GM21825 (cell line): ENCODE results near the gene ICAM2.
"Not testable (repeated sequence)": the region's sequence is repeated elsewhere in the genome, so short reads cannot be mapped to it uniquely, and the experiment has no call there.

ENCODE experiments used
- ATAC-seq: cut with Tn5 transposase; IDR thresholded peaks from one replicate; pipeline ENCODE4 v1.9.1; 2021; ENCODE audit warnings: mild to moderate bottlenecking, moderate library complexity; ENCODE audit not compliant: unreplicated experiment

The ICAM2 gene

DNA sequence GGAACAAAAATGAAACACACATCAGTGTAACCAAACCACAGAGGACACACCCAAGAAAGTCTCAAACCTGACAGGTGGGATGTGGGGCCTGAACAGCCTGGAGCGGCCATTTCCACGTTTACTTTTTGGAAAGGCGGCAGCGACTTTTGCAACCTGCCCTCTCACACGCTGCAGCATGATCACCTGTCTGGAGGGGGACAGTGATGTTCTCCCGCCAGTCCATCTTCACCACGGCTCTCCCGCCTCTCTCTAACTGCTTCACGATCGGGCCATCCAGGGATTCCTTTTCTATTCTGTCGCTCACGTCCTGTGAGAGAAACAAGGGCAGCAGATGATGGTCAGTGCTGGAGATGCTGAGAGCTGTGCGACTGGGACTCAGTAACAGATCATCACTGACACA lies 24.7 kb upstream of the ICAM2 start:
- ATAC-seq = no peak

DNA sequence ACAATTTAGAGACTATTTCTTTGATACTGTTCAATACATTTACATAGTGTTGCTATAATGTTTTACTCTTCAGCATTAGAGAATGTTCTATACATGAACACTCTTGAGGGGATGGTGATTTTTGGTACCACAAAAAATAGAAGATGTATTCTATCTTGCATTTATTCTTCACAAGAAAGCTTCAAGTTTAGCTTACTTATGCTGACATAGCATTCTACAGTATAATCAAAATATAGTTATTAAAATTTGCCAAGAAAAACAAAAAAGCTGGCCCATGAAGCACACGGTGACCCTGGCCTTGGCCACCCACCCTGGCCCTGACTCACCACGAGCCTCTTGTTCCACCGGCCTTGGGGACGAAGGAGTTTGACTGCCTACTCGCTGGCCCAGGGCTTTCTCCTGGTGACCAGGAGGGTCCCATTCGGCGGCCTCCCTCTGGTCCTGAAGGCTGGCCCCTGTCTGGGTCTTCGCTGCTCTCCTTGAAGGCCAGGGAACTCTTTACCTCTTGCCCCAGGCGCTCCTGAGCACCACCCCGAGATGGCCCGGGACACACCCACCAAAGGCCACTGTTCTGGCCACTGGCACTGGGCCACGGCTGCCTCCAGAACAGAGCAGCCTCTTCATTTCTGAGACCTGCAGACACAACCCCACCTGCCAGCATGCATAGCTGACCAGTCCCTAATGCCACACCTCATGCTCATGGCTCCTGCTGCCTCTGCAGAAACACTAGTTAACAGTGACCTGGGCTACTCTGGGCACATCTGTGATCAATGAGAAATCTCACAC lies 22.5 kb upstream of the ICAM2 start:
- ATAC-seq = no peak

DNA sequence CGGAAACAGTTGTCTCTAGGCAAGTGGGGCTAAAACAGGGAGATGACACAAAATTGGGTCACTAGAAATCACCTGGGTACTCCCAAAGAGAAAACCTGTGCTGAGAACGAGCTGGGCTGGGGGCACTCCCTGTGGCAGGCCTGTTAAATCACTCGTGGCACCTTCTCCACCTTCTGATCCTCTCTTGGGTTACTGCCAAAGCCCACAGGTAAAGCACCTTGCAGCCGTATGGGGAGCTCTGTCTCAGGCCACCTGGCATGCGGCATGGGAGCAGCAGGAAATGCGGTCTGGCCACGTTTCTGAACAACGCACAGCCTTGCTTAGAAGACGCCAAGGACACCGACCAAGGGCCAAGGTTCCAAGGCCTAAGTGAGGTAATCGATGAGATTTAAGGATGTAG lies 21.5 kb upstream of the ICAM2 start:
- no peak for ATAC-seq

DNA sequence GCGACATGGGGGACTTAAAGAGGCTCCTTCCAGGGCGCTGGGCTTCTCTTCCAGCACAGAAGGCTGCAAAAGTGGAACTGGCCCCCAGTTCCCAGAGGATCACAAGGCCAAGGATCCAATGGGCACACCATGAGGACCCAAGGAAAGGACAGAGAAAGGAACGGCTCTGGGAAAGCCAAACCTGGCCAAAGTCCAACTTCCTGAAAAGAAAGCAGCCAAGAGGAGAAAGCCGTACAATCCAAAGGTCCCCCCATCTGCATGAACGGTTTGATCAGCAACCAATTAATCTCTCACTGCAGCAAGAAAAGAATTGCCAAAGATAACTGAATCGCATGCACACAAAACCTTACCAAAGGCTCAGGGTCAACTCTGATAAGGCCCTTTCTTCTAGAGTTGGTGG lies 19.8 kb upstream of the ICAM2 start:
- no peak for ATAC-seq

DNA sequence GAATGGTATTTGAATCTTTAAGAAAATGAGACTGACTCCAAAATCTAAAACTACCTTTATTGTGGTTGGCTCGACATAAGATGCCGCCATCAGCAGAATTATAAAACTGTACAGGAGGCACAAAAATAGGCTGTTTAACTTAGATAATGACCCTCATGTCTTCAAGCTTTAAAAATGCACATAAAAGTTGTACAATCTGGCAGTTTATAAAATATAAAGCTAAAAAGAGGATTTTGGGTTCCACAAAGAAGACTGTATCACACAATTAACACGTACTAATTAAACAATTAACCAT lies 18.6 kb upstream of the ICAM2 start:
- ATAC-seq = no peak

DNA sequence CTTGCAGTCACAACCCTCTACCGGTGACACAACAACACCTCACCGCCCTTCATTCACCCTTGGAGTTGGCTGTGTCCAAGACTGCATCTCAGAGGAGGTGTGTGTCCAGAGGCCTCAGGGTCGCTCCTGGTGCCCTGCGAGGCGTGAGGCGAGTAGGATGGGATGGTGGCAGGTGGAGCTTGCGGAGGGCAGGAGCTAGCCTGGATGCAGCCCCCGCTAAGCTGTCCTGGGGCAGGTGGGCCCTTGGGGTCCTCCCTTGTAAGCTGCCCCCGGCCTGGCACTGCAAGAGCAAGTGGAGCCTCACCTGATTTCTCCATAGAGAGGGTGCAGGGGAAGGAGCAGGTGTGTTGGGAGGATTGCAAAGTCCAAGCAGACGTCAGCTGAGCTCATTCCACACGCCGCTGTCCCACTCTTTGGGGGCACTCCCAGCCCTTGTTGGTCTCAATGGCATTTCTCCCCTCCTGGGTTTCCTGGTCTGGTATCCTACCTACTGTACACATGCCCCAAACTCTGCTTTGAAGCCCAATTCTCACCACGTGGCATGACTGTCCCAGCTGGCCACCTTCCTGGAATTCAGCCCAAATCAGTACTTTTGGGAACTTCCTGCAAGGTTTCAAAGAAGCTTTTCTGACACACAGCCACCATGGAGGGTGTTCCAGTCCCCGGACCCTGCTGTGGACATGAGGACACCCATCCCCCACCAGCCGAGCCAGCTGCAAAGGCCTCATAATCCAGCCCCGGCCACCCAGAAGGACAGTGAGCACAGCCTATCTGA lies 18.1 kb upstream of the ICAM2 start:
- no peak for ATAC-seq

DNA sequence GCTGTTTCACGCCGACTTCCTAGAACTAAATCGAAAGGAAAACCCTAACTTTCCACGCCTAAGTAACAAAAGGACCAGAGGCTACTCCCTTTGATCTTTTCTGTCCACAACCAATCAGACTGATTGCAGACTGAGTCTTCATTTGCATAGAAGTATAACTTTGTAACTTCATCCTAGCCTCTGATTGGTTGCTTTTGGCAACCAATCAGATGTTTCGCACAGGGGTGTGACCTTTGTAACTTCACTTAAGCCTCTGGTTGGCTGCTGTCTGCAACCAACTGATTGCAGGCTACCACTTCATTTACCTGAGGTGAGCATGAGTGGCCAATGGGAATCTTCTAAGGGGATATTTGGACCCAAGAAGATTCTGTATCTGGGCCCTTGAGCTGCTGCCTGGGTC lies 17.4 kb upstream of the ICAM2 start:
- ATAC-seq = no peak

DNA sequence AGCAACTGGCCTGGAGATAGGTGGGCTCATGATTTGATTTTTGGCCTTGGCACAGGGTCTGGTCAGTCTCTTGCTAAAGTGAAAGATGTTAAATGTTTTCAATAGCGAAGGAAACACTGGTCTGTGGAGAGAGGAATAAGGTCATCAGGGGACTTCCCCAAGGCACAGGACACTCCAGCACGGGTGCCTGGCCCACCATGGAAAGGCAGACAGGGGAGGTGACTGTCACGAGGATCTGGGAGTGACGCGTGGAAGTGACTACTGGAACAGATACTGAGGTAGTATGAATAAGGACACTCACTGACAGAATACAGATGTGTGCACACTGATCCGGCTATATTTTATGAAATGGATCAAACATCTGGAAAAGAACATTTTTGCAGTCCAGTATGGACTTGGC lies 16.7 kb upstream of the ICAM2 start:
- ATAC-seq = no peak

DNA sequence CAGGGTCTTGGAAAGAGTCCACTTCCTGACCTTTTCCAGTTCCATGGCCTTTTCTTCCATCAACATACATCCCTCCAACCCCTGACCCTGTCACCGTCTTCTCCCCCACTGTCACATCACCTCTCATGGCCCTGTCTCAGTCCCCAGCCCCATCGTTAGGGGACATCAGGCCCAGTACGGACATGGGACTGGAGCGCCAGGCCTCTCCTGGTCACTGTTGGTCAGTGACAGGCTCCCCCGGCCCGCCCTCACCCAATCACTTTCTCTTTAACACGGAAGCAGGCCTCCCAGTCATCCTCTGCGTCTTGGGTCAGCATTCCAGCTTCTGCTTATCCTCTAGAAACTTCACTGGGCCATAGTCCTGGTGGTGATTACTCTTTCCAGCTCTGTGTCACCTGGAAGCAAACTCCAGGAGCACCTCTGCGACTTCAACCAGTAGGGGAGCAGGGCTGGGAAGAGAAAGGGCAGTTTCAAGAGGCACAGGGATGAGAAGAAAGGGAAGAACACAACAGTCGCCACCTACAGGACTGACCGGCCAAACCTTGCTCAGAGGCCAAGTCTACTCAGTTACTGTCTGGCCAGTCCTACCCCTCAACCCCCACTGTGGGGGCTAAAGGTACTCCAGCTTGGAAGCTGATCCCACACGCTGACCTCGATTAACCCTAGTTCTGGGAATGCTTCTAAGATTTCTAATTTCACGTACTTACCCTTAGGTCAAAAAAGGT lies 15.9 kb upstream of the ICAM2 start:
- ATAC-seq = no peak

DNA sequence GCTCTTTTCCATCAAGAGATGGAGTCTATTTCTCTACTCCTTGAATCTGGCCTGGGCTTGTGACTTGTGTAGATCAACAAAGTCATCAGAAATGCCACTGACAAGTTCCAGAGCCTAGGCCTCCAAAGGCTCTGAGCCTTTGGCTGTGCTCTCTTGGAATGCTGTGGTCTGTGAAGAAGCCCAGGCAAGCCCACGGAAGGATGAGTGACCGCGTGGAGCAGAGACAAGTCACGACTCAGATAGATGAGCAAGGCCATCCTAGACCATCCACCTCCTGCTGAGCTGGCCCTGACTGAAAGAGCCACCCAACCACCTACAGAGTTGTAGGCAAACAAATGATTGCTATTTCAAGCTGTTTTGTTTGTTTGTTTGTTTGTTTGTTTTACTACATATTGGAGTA lies 11.6 kb upstream of the ICAM2 start:
- no peak for ATAC-seq

DNA sequence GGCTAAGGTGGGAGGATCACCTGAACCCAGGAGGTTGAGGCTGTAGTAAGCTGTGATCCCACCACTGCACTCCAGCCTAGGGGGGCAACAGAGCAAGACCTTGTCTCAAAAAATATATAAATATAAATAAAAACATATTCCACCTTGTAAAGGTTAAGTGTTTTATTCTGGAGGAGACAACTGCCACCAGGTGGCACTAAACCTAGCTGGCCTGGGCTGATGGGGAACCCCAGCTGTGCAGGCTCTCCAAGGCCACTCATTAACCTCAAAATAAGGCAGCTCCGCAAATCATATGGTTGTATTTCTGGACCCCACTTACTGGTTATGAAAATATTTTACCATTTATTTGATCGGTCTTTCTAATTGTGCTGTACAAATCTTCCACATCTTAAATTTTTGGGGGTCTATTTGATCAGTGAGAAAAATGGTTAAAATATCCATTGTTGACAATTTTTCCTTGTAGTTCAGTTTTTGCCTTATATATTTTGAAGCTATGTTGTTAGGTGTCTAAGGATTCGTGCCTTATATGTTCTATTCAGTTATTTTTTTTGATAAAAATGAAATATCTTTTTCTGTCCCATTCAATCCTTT lies 8.5 kb upstream of the ICAM2 start:
- no peak for ATAC-seq

DNA sequence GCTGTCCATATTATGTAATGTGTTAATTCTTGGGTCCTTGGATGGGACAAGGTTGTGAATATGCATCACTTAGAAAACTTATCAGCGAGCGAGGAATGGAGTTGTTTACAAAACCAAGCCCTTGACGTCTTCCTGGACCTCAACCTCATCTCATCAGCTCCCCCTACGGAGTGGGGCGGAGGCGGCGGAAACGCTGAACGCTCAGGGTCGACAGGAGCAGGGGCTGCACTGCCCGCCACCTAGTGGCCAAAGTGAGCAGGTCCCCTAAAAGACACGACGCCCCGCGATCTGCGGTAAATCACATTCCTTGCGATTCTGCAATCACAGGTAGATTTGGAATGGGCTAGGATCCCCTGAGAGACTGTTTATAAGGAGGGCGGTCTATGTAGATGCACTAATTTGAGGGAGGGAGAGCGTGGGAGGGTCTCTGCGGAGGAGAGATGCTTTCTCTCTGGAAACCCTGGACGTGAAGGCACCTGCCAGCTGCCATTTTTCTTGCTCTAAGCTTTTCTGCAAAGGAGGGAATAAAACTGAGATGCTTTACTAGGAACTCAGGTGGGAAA lies 5.4 kb upstream of the ICAM2 start:
- peak; percentile 66 for ATAC-seq

DNA sequence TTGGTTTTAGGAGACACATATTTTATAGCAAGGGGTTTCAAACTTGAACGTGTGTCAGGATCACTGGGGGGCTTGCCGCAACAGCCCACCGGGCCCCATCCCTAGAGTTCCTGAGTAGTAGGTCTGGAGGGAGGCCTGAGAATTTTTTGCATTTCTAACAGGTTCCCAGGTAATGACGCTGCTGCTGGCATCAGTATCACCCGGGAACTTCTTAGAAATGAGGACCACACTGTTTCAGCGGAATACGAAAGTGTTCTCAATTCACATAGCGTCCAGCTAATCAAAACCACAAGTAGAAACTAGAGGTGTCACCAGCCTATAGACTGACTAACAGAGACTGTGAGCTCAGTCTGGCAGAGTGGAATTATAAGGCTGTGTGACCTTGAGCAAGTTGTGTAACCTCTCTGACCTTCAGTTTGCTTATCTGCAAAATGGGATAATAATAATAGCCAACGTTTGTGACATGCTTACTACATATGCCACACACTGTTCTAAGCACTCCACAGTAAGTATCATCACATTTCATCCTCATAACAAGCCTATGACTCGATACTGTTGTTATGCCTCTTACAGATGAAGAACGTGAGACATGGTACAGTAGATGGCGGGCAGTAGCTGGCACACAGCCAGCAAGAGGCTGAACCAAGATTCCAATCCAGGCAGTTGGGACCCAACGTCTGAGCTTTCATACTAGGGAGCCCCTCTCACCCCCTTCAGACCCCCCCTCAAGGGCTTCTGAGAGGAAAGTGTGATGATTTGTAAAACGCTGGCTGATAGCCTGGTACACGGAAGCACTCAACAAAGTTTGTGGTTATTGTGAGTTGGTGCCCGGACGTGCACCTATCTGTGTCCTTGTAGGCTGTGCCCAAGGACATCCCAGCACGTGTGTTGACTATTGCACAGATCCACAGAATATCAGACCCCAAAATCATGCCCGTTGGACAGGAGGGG lies 4.6 kb upstream of the ICAM2 start:
- no peak for ATAC-seq

DNA sequence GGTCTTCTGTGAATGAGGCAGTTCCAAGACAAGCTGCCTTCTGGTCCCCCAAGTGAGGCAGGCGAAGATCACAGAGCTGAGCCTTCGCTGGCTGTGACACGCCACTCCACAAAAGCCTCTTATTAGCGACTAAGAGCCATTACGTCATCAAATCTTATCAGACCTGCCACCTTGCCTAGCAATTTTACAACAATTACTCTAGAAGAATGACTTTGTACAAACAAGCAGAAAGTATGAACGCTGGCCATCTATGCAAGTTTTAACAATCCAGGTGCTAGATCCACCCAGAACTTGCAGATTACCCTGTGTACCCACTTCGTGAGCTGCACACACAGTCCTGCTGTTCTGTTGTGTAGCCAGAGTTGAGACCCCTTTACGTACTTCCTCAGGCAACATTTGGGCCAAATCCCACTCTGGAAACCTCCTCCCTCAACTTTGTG lies 3.8 kb upstream of the ICAM2 start:
- no peak for ATAC-seq

DNA sequence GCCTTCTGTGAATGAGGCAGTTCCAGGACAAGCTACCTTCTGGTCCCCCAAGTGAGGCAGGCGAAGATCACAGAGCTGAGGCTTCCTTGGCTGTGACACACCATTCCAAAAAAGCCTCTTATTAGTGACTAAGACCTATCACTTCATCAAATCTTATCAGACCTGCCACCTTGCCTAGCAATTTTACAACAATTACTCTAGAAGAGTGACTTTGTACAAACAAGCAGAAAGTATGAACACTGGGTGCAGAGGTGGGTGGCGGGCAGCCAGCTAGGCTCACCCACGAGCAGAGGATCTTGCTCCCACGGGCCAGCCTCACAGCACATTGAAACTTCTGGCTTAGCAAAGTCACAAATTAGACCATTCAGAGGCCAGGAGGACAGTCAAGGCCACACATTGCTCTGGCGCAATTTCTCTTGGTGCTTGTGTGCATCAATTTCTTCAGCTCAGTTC lies 2.2 kb upstream of the ICAM2 start:
- ATAC-seq = no peak

DNA sequence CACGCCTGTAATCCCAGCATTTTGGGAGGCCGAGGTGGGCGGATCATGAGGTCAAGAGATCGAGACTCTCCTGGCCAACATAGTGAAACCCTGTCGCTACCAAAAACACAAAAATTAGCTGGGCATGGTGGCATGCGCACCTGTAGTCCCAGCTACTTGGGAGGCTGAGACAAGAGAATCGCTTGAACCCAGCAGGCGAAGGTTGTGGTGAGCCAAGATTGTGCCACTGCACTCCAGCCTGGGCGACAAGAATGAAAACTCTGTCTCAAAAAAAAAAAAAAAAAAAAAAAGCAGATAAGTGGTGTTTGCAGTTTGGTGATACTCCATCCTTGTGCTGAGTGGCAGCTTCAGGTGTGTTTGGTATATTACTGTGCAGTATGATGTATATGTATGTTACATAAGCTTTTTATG lies 877 bp downstream of the ICAM2 start:
- not testable (repeated sequence) for ATAC-seq

DNA sequence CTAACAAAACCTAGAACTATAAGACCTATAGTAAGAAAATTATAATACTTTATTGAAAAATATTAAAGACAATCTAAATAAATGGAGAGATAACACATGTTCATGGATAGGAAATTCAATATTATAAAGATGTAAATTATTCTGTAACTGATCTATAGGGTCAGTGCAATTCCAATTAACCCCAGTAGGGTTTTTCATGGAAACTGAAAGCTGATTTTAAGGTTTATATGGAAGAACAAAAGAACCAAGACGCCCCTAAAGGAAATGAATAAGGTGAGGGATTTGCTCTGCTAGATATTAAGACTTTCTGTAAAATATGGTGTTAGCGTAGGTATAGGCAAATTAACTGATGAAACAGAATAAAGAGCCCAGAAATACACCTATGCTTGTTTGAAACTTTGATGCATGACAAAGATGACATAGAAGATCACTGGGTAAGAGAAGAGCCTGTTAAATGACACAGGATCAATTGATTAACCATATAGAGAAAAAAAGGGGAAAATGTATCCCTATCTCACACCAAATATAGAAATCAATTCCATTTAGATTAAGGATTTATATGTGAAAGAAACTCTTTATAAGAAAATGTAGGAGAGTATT lies 3.0 kb downstream of the ICAM2 start:
- no peak for ATAC-seq

DNA sequence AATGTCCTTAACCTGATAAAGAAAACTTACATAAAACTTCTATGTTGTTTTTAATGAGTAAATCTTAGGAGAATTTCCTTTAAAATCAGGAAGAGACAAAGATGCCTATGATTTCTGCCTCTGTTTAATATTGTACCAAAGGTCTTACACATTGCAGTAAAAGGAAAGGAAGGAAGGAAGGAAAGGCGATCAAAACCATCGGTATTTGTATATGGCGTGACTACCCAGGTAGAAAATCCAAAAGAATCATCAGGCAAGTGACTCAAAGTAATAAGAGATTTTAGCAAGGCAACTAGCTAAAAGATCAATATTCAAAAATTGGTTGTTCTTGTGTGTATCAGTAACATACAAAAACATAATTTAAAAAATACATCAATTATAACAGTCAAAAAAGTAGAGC lies 3.5 kb downstream of the ICAM2 start:
- no peak for ATAC-seq

DNA sequence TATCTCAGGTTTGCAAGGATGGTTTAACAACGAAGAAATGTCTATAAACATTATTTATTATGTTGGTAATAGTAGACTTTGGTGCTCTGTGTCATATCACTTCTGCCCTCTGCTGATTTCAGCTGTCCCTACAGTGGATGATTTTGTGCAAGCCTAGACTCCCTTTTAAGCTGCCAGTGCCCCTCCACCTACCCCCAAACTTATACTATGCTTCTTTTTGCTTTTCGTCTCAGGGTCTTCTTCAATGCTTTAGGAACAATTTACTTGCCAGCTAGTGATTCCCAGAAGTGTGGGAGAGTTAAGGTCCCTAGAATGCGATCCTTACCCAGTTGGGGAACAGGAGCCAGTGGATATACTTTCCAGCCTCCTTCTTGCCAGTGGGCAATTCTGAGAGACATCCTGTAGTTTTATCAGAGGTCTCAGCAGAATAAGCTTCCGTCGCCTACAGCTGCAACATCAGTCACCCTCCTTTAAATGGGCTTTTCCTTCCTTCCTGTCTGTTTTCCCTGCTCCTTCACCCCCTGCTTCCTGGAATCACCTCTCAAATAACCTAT lies 4.1 kb downstream of the ICAM2 start:
- no peak for ATAC-seq
